ENCODE measurements around the gene TMEM221.

GRCh38 chr19:17460372-17461230, 12.1 kb upstream of the TMEM221 start, which contains the start of gene NXNL1:
- TF ChIP-seq CTCF (IDR thresholded peaks at IDR 0.05) (no peak), POLR2A (IDR thresholded peaks at IDR 0.05) (no peak), POLR2AphosphoS5 (IDR thresholded peaks at IDR 0.05) (no peak)

All from suprapubic skin (tissue), 4 donors.